GM12878 (cell line): ENCODE data around the gene ISCU. TPM values are rescaled to one million over a fixed set of nuclear protein-coding genes. Genes with fewer than 3 reads are reported as not detected.

Source experiments
- ATAC-seq: fragments of 200-7000 bp; cut with Tn5 transposase; 3 replicates; pipeline ENCODE4 v1.9.1; 2020; ENCODE audit warnings: mild to moderate bottlenecking, moderate library complexity
- BruUV-seq: library from RNA; stranded (reverse); fragments of 400-500 nt; replicated peaks from 2 replicates; lab custom pipeline; 2021; lab: Mats Ljungman, UMichigan
- CTCF ChIA-PET: fragments of 300-600 bp; sonication (Branson Sonifier 250); formaldehyde crosslinking; extraction: SDS; loops from one replicate; lab custom pipeline; 2021; ENCODE audit warnings: inconsistent platforms; lab: Yijun Ruan, JAX
- POLR2A ChIA-PET: fragments of 350-600 bp; formaldehyde crosslinking; extraction: SDS; loops from one replicate; lab custom pipeline; 2021; ENCODE audit warnings: inconsistent platforms; lab: Charles Lee
- RAD21 ChIA-PET: fragments of 300-600 bp; sonication (Branson Sonifier 250); formaldehyde crosslinking; loops from one replicate; lab custom pipeline; 2023; ENCODE audit warnings: antibody characterized with exemption; ENCODE audit not compliant: unreplicated experiment; lab: Charles Lee
- SMC1A ChIA-PET: fragments of 300-600 bp; sonication (Branson Sonifier 250); formaldehyde crosslinking; loops from one replicate; lab custom pipeline; 2023; ENCODE audit not compliant: unreplicated experiment, uncharacterized antibody; lab: Charles Lee
- DNase-seq: peaks from one replicate; pipeline ENCODE4 v3.0.0-alpha.2; 2011; ENCODE audit warnings: low read depth, low spot score
- FAIRE-seq: peaks from 3 replicates; lab custom pipeline; 2011; peaks lifted over from hg19 to GRCh38; lab: Jason Lieb, UNC
- H2AFZ ChIP-seq: 2 replicates; pipeline ENCODE4 v1.6.0; 2011; ENCODE audit warnings: low read depth, low read length, control low read depth; ENCODE audit not compliant: control insufficient read depth
- H3K27ac ChIP-seq: 2 replicates; pipeline ENCODE4 v1.5.1; 2011; ENCODE audit warnings: control low read depth; ENCODE audit not compliant: control insufficient read depth, insufficient read depth
- H3K27me3 ChIP-seq, 2 experiments: replicated peaks in 1 of 2; 2 replicates each; pipeline versions ENCODE4 v1.6.0 to v1.6.1; 2011; ENCODE audit warnings: low read length in 1 of 2; ENCODE audit not compliant: control insufficient read depth in 2 of 2, insufficient read depth in 2 of 2
- H3K36me3 ChIP-seq, 2 experiments: 2 replicates each; pipeline ENCODE4 v1.5.1; 2011; ENCODE audit warnings: low read length in 1 of 2; ENCODE audit not compliant: control insufficient read depth in 2 of 2, insufficient read depth in 2 of 2
- H3K4me1 ChIP-seq: 2 replicates; pipeline ENCODE4 v1.6.1; 2011; ENCODE audit warnings: mild to moderate bottlenecking, low read length, moderate library complexity, mixed read lengths; ENCODE audit not compliant: control insufficient read depth, insufficient read depth
- H3K4me2 ChIP-seq: 2 replicates; pipeline ENCODE4 v1.6.0; 2011; ENCODE audit warnings: control low read depth; ENCODE audit not compliant: control insufficient read depth, insufficient read depth
- H3K4me3 ChIP-seq: fragments of 200-600 bp; sonication (generic); 2 replicates; pipeline ENCODE4 v1.5.1; 2016
- H3K79me2 ChIP-seq: 2 replicates; pipeline ENCODE4 v1.6.0; 2011; ENCODE audit warnings: low read length; ENCODE audit not compliant: control insufficient read depth, insufficient read depth
- H3K9ac ChIP-seq: 2 replicates; pipeline ENCODE4 v1.8.0; 2011; ENCODE audit warnings: low read length, control low read depth, mixed read lengths; ENCODE audit not compliant: control insufficient read depth, insufficient read depth
- H3K9me3 ChIP-seq: replicated peaks from 3 replicates; pipeline ENCODE4 v1.5.1; 2011; ENCODE audit warnings: mild to moderate bottlenecking, low read length; ENCODE audit not compliant: control insufficient read depth, insufficient read depth
- H4K20me1 ChIP-seq: 2 replicates; pipeline ENCODE4 v1.6.0; 2011; ENCODE audit not compliant: control insufficient read depth, insufficient read depth
- MEF2B ChIP-seq: fragments of 450-650 bp; IDR thresholded peaks from 2 replicates; pipeline ENCODE4 v1.6.1; 2018; ENCODE audit warnings: mild to moderate bottlenecking, moderate library complexity; ENCODE audit not compliant: partially characterized antibody, poor library complexity, severe bottlenecking
- MYB ChIP-seq: fragments of 150-350 bp; IDR thresholded peaks from 2 replicates; pipeline ENCODE4 v1.6.1; 2014; ENCODE audit warnings: mild to moderate bottlenecking, low read depth, low read length, borderline replicate concordance
- TCF7 ChIP-seq: IDR thresholded peaks from 2 replicates; pipeline ENCODE4 v1.6.1; 2014; ENCODE audit warnings: antibody characterized with exemption, borderline replicate concordance
- WGBS: methylation state at CpG from one replicate; pipeline ENCODE4 v1.1.6; 2016; ENCODE audit warnings: low lambda C conversion rate; ENCODE audit not compliant: insufficient replicate concordance, insufficient coverage; ENCODE audit errors: missing lambda C conversion rate; 5-methylcytosine and 5-hydroxymethylcytosine counted together
- in situ Hi-C: fragments of 300-500 bp; cut with MboI; formaldehyde crosslinking; loops from 9 replicates; pipeline ENCODE4 v1.14.3; 2018; ENCODE audit warnings: mixed read lengths
- intact Hi-C: fragments of 100-400 bp; cut with micrococcal nuclease; formaldehyde crosslinking; loops from one replicate; pipeline ENCODE4 v1.14.2; 2022; ENCODE audit not compliant: unreplicated experiment
- polyA plus RNA-seq, 11 experiments: library from polyadenylated mRNA; depleted of rRNA in 4 of 11; unstranded in 6 of 11; stranded (reverse) in 5 of 11; fragments of >200 nt; fragmentation: Nextera tagmentation in 4 of 11; fragmentation: Illumina TruSeq in 1 of 11; extraction: Ambion mirVana in 4 of 11; extraction: Trizol in 1 of 11; gene quantifications; 1 replicate in 1 of 11; 2 replicates in 10 of 11; pipeline versions ENCODE4 v1.2.1 to v1.2.3, GENCODE V29; 2011 to 2016; ENCODE audit warnings: inconsistent platforms in 2 of 11, missing spikeins in 2 of 11, low read depth in 1 of 11
- total RNA-seq, 4 experiments: library from RNA; depleted of rRNA in 3 of 4; stranded (reverse); fragments of >200 nt in 3 of 4; fragmentation: Illumina TruSeq in 1 of 4; extraction: Trizol in 1 of 4; gene quantifications; 2 replicates each; pipeline versions ENCODE4 v1.2.1 to v1.2.3, GENCODE V29; 2013 to 2021
- TF ChIP-seq, protein P1 (sequence below): IDR thresholded peaks from 2 replicates; pipeline ENCODE4 v1.6.1; 2011; ENCODE audit warnings: borderline replicate concordance, low read depth, mild to moderate bottlenecking, moderate library complexity, low read length; ENCODE audit not compliant: insufficient read depth, poor library complexity, severe bottlenecking
- TF ChIP-seq, protein P2 (sequence below): fragments of 450-650 bp; IDR thresholded peaks from 2 replicates; pipeline ENCODE4 v1.6.1; 2017; ENCODE audit warnings: mild to moderate bottlenecking, low read depth, inconsistent platforms; ENCODE audit not compliant: poor library complexity, severe bottlenecking
- TF ChIP-seq, protein P3 (sequence below): fragments of 450-650 bp; IDR thresholded peaks from 2 replicates; pipeline ENCODE4 v1.6.1; 2014; ENCODE audit warnings: mild to moderate bottlenecking

ISCU gene
- total and polyA plus RNA-seq, 10 of the 15 experiments (the other 5 are each of a cell fraction or from before 2014, with no cell fraction given): 32.8 to 260 (median 127) TPM

DNA sequence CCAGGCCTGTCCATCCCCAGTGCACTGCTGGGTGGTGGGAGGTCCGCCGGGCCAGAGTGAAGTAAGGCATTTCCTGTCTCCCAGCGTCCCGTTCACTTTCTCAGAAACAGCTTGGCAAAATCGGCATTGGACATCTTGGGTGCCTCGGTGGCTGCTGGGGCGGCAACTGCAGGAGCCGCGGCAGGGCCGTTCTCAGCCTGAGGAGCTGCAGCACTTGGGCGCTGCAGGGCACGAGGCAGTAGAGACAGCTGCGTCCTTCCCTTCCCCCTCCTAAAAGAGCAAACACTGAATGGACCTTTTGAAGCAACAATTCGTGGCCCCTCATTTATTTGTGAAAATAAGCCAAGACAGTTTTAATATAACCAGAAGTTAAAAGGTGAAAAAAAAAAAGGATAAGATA, 39.0 kb upstream of the ISCU start:
- RAD21 ChIA-PET: interaction anchor here (0.7 kb wide), 1 partner anchor 34 kb away, joined by 3 read pairs; no protein-coding TSS in a partner anchor
- no peaks in the 10 kb centered on the region for H3K9me3 ChIP-seq
- H3K4me2 ChIP-seq: no peak overlapping the region
- SMC1A ChIA-PET: interaction anchor here (1.2 kb wide), 1 partner anchor 11 kb away, joined by 4 read pairs; no protein-coding TSS in a partner anchor
- H4K20me1 ChIP-seq: peaks cover 3% of the 10 kb centered on the region
- in situ Hi-C loops: loop anchor here (25.0 kb wide), 1 partner anchor 836 kb away; the partner anchor contains the start of gene PWP1
- ATAC-seq (no peak), DNase-seq (no peak), FAIRE-seq (no peak)
- H3K4me1 ChIP-seq: peaks cover 5% of the 10 kb centered on the region
- BruUV-seq: no TSS peak
- no peaks in the 10 kb centered on the region for H3K27me3 ChIP-seq
- no peak overlapping the region for H3K27ac ChIP-seq
- no peak overlapping the region for H3K4me3 ChIP-seq
- WGBS: 94% methylated on average over 14 of the region's 14 CpGs
- peaks cover 1% of the 10 kb centered on the region; the same call in 1 of the 2 replicates for H3K79me2 ChIP-seq
- POLR2A ChIA-PET: no interaction called here
- H2AFZ ChIP-seq: no peak overlapping the region
- H3K36me3 ChIP-seq: peaks cover 58 to 62% of the 10 kb centered on the region in 2 experiments
- H3K9ac ChIP-seq: no peak overlapping the region
- intact Hi-C loops: no loop called here
- no peak for TF ChIP-seq TCF7
- CTCF ChIA-PET: no interaction called here

DNA sequence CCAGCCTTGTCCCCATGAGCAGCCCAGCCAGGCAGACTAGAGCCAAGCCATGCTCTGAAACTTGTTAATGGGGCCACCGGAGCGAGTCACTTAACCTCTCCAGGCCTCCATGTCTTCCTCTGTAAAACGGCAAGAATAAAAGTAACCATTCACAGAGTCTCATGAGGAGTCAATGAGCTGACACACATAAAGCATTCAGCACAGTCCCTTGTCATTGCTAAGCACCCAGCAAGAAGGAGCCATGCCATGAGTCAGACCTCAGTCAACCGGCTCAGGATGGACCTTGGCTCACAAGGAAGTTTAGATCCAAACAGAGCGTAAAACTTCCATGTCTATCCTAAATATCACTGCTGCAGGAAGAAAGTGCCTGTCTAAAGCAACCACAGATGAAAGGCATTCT, 36.7 kb upstream of the ISCU start:
- WGBS: 98% methylated on average over 5 of the region's 5 CpGs
- no peak for ATAC-seq

More for the DNA sequence above, 36.7 kb upstream of the ISCU start:
- FAIRE-seq (peak; percentile 35), DNase-seq (no peak)
- no peak overlapping the region for H2AFZ ChIP-seq
- H3K27ac ChIP-seq: no peak overlapping the region
- H3K79me2 ChIP-seq: peaks cover 1% of the 10 kb centered on the region; the same call in 1 of the 2 replicates
- SMC1A ChIA-PET: interaction anchor here (1.0 to 1.2 kb wide), 2 partner anchors 8 to 92 kb away, joined by 3 to 4 read pairs; no protein-coding TSS in a partner anchor
- no peaks in the 10 kb centered on the region for H3K27me3 ChIP-seq
- no peaks in the 10 kb centered on the region for H3K9me3 ChIP-seq
- CTCF ChIA-PET: no interaction called here
- POLR2A ChIA-PET: no interaction called here
- no TSS peak for BruUV-seq
- H3K9ac ChIP-seq: no peak overlapping the region
- intact Hi-C loops (no loop called here), in situ Hi-C loops (no loop called here)
- no peak overlapping the region for H3K4me3 ChIP-seq
- RAD21 ChIA-PET: no interaction called here
- peaks cover 5% of the 10 kb centered on the region for H3K4me1 ChIP-seq
- no peaks in the 10 kb centered on the region; the same call in 1 of the 2 replicates for H4K20me1 ChIP-seq
- no peak overlapping the region for H3K4me2 ChIP-seq
- TF ChIP-seq, protein P1, sequence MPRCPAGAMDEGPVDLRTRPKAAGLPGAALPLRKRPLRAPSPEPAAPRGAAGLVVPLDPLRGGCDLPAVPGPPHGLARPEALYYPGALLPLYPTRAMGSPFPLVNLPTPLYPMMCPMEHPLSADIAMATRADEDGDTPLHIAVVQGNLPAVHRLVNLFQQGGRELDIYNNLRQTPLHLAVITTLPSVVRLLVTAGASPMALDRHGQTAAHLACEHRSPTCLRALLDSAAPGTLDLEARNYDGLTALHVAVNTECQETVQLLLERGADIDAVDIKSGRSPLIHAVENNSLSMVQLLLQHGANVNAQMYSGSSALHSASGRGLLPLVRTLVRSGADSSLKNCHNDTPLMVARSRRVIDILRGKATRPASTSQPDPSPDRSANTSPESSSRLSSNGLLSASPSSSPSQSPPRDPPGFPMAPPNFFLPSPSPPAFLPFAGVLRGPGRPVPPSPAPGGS: peak; percentile 80
- TF ChIP-seq, protein P2, sequence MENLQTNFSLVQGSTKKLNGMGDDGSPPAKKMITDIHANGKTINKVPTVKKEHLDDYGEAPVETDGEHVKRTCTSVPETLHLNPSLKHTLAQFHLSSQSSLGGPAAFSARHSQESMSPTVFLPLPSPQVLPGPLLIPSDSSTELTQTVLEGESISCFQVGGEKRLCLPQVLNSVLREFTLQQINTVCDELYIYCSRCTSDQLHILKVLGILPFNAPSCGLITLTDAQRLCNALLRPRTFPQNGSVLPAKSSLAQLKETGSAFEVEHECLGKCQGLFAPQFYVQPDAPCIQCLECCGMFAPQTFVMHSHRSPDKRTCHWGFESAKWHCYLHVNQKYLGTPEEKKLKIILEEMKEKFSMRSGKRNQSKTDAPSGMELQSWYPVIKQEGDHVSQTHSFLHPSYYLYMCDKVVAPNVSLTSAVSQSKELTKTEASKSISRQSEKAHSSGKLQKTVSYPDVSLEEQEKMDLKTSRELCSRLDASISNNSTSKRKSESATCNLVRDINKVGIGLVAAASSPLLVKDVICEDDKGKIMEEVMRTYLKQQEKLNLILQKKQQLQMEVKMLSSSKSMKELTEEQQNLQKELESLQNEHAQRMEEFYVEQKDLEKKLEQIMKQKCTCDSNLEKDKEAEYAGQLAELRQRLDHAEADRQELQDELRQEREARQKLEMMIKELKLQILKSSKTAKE: no peak
- TF ChIP-seq, protein P3, sequence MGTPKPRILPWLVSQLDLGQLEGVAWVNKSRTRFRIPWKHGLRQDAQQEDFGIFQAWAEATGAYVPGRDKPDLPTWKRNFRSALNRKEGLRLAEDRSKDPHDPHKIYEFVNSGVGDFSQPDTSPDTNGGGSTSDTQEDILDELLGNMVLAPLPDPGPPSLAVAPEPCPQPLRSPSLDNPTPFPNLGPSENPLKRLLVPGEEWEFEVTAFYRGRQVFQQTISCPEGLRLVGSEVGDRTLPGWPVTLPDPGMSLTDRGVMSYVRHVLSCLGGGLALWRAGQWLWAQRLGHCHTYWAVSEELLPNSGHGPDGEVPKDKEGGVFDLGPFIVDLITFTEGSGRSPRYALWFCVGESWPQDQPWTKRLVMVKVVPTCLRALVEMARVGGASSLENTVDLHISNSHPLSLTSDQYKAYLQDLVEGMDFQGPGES: no peak
- TF ChIP-seq MYB (no peak), MEF2B (no peak)
- H3K36me3 ChIP-seq: peaks cover 50 to 60% of the 10 kb centered on the region in 2 experiments
